HEK293 (cell line): Measurements from ENCODE around the gene PIP5KL1.

ENCODE experiments used
- EGR2 ChIP-seq: fragments of 450-650 bp; formaldehyde crosslinking; IDR thresholded peaks from 2 replicates; pipeline ENCODE4 v1.5.1; 2016; ENCODE audit warnings: low read depth, missing biosample characterization, missing genetic modification characterization
- HOXD13 ChIP-seq: sonication (generic); formaldehyde crosslinking; IDR thresholded peaks from 2 replicates; pipeline ENCODE4 v1.8.0; 2022; ENCODE audit warnings: missing genetic modification reagents, borderline replicate concordance
- KLF10 ChIP-seq: fragments of 450-650 bp; IDR thresholded peaks from 2 replicates; pipeline ENCODE4 v1.5.1; 2018; ENCODE audit warnings: missing biosample characterization, mild to moderate bottlenecking, missing genetic modification characterization
- KLF17 ChIP-seq: fragments of 450-650 bp; formaldehyde crosslinking; IDR thresholded peaks from 2 replicates; pipeline ENCODE4 v1.5.1; 2016; ENCODE audit warnings: missing biosample characterization, missing genetic modification characterization
- OVOL3 ChIP-seq: fragments of 450-650 bp; formaldehyde crosslinking; IDR thresholded peaks from 2 replicates; pipeline ENCODE4 v1.5.1; 2016; ENCODE audit warnings: missing biosample characterization, missing genetic modification characterization
- PBX3 ChIP-seq: sonication (generic); formaldehyde crosslinking; IDR thresholded peaks from 2 replicates; pipeline ENCODE4 v1.8.1; 2022; ENCODE audit warnings: mild to moderate bottlenecking, moderate library complexity, missing genetic modification reagents
- PRDM10 ChIP-seq: fragments of 450-650 bp; formaldehyde crosslinking; IDR thresholded peaks from 2 replicates; pipeline ENCODE4 v1.5.1; 2016; ENCODE audit warnings: missing biosample characterization, missing genetic modification characterization
- PRDM2 ChIP-seq: fragments of 450-650 bp; formaldehyde crosslinking; IDR thresholded peaks from 2 replicates; pipeline ENCODE4 v1.5.1; 2016; ENCODE audit warnings: missing biosample characterization, missing genetic modification characterization, borderline replicate concordance
- PRDM4 ChIP-seq: fragments of 450-650 bp; formaldehyde crosslinking; IDR thresholded peaks from 2 replicates; pipeline ENCODE4 v1.5.1; 2017; ENCODE audit warnings: missing biosample characterization, missing genetic modification characterization
- SP3 ChIP-seq: fragments of 450-650 bp; formaldehyde crosslinking; IDR thresholded peaks from 2 replicates; pipeline ENCODE4 v1.5.1; 2016; ENCODE audit warnings: missing biosample characterization, missing genetic modification characterization
- ZBTB10 ChIP-seq: fragments of 450-650 bp; formaldehyde crosslinking; IDR thresholded peaks from 2 replicates; pipeline ENCODE4 v1.5.1; 2016; ENCODE audit warnings: missing biosample characterization, missing genetic modification characterization
- ZBTB17 ChIP-seq: fragments of 450-650 bp; formaldehyde crosslinking; IDR thresholded peaks from 2 replicates; pipeline ENCODE4 v1.5.1; 2016; ENCODE audit warnings: missing biosample characterization, missing genetic modification characterization
- ZNF112 ChIP-seq: fragments of 450-650 bp; formaldehyde crosslinking; IDR thresholded peaks from 2 replicates; pipeline ENCODE4 v1.5.0; 2017; ENCODE audit warnings: missing biosample characterization, missing genetic modification characterization
- ZNF211 ChIP-seq: fragments of 450-650 bp; formaldehyde crosslinking; IDR thresholded peaks from 2 replicates; pipeline ENCODE4 v1.5.1; 2016; ENCODE audit warnings: low read depth, missing biosample characterization, missing genetic modification characterization
- ZNF26 ChIP-seq: fragments of 450-650 bp; formaldehyde crosslinking; IDR thresholded peaks from 2 replicates; pipeline ENCODE4 v1.5.1; 2016; ENCODE audit warnings: missing biosample characterization, missing genetic modification characterization
- ZNF610 ChIP-seq: fragments of 450-650 bp; formaldehyde crosslinking; IDR thresholded peaks from 2 replicates; pipeline ENCODE4 v1.5.1; 2016; ENCODE audit warnings: missing biosample characterization, missing genetic modification characterization, borderline replicate concordance
- ZNF768 ChIP-seq: fragments of 450-650 bp; formaldehyde crosslinking; IDR thresholded peaks from 2 replicates; pipeline ENCODE4 v1.5.1; 2018; ENCODE audit warnings: missing biosample characterization, mild to moderate bottlenecking, missing genetic modification characterization

PIP5KL1 gene

GRCh38 chr9:127928676-127929624 lies 1.6 kb downstream of the PIP5KL1 start (continued):
- TF ChIP-seq KLF17 (peak; percentile 19; the same call in 1 of the 2 replicates), ZNF610 (tag by site-specific recombination) (no peak), HOXD13 (CRISPR knock-in tag) (no peak), ZNF112 (no peak), ZBTB17 (tag by site-specific recombination) (0 out of 2 replicates have a peak, but pooled peaks have one; percentile 11), ZBTB10 (tag by site-specific recombination) (no peak), PRDM10 (no peak), KLF10 (tag by site-specific recombination) (no peak), EGR2 (tag by site-specific recombination) (no peak), PRDM2 (tag by site-specific recombination) (no peak), OVOL3 (no peak), ZNF768 (tag by site-specific recombination) (peak; percentile 51; the same call in 1 of the 2 replicates), SP3 (tag by site-specific recombination) (peak; percentile 48; the same call in 1 of the 2 replicates), PRDM4 (tag by site-specific recombination) (no peak), ZNF26 (tag by site-specific recombination) (no peak), PBX3 (CRISPR knock-in tag) (no peak), ZNF211 (tag by site-specific recombination) (no peak)
